Stromal cell of bone marrow (primary cell): ENCODE data around the gene RCSD1.

ENCODE experiments used
- DNase-seq: peaks from one replicate; pipeline ENCODE4 v3.0.0-alpha.2; 2012; ENCODE audit warnings: low read depth

RCSD1 gene

GRCh38 chr1:167746988-167747655, 117.1 kb downstream of the RCSD1 start:
- DNase-seq: no peak

GRCh38 chr1:167747988-167748387, 118.0 kb downstream of the RCSD1 start:
- DNase-seq: no peak

GRCh38 chr1:167748906-167749305, 118.9 kb downstream of the RCSD1 start:
- no peak for DNase-seq

DNA sequence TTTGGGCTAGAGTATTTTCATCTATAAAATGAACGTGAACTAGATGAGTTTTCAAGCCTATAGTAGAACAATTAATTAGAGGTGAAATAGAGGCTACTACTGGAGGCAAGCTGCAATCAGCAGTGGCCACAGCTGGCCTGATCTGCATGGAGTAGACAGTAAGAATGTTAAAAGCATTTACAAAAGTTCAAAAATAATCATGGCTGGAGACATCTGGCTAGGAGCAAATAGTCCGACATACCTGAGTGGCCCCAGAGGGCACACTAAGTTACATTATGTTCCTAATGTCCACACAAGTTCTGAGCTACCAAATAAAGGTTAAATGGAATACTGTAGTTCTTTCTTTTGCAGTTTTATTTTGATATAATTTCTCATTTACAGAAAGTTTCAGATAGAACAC, 119.7 kb downstream of the RCSD1 start:
- DNase-seq: no peak

GRCh38 chr1:167750641-167751040, 120.6 kb downstream of the RCSD1 start:
- DNase-seq: no peak

DNA sequence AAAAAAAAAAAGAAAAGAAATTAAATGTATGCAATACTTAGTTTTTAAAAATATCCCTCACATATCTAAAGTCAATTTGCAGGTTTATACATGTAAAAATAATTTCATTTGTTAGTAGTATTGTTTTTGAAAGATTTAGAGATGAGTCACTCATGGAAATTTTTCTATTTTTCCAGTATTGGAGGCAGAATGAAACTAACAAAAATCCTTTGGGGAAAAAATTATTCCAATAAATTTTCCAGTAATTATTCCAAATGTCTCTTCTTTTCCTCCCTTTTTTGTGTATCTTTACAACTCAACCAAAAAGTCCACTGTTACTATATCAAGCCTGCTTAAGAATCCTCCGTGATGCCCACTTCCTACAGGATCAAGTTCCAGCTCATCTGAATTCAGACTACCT, 121.6 kb downstream of the RCSD1 start:
- DNase-seq: no peak

GRCh38 chr1:167752219-167752985, 122.4 kb downstream of the RCSD1 start:
- peak; percentile 49 for DNase-seq

DNA sequence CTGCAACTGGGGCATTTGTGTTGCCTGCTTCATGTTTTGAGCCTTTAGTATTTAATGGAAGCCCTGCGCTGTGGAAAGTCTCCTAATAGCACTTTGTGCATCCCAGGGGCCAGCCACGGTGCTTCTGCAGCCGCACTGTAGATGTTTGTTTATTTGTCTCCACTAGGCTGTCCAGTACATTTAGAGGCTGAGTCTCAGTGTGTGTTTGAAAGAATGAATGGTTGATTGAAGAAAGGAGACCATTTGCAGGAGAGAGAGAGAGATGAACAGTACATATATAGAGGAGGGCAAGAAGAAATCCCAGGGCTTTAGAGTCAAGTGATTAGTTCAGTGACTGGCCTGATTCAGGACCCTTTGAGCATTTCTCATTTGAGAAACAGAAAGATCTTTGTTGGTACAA, 125.6 kb downstream of the RCSD1 start:
- DNase-seq: no peak
